Spleen (tissue), 7 donors: ENCODE data around the gene ERBB4.

Experiments used
- CTCF ChIP-seq, 11 experiments: fragments of 200-600 bp in 7 of 11; fragments of 450-650 bp in 4 of 11; sonication (generic) in 4 of 11; IDR thresholded peaks in 8 of 11; conservative IDR thresholded peaks in 3 of 11; 1 replicate in 7 of 11; 2 replicates in 4 of 11; pipeline versions ENCODE4 v1.4.0 to v1.8.0; 2016 to 2021; ENCODE audit warnings: antibody characterized with exemption in 11 of 11, inconsistent platforms in 4 of 11, mild to moderate bottlenecking in 1 of 11
- POLR2A ChIP-seq, 3 donors: fragments of 450-650 bp; IDR thresholded peaks; one replicate each; pipeline ENCODE4 v1.5.1; 2017; ENCODE audit warnings: antibody characterized with exemption in 3 of 3, mild to moderate bottlenecking in 1 of 3
- donor health status: DM: no; HTN: no; CAD: no; lungs with moderate emphysema.
- donor health status: DM: no; HTN: no; CAD: no.
- donor health status: DM: no; HTN: no; CAD: no.

GRCh38 chr2:212282671-212283261, 255.8 kb downstream of the ERBB4 start:
- TF ChIP-seq POLR2A (IDR thresholded peaks at IDR 0.05) (no peak), CTCF (IDR thresholded peaks at IDR 0.05 in 8 of 11, conservative IDR thresholded peaks at IDR 0.05 in 3 of 11) (no peak)
